Astrocyte (in vitro differentiated cells and primary cell): ENCODE data around the gene ZNF74. TPM values are rescaled to one million over a fixed set of nuclear protein-coding genes. Genes with fewer than 3 reads are reported as not detected.
"Not testable (repeated sequence)": the region's sequence is repeated elsewhere in the genome, so short reads cannot be mapped to it uniquely, and the experiment has no call there.

Source experiments
- DNase-seq: peaks from one replicate; pipeline ENCODE4 v3.0.0-alpha.2; 2010; ENCODE audit warnings: low read depth
- FAIRE-seq: peaks from 2 replicates; lab custom pipeline; 2011; peaks lifted over from hg19 to GRCh38; lab: Jason Lieb, UNC
- H2AFZ ChIP-seq: 2 replicates; pipeline ENCODE4 v1.6.0; 2012; ENCODE audit warnings: low read depth, low read length, inconsistent platforms
- H3K27ac ChIP-seq: 2 replicates; pipeline ENCODE4 v1.5.1; 2011; ENCODE audit warnings: low read depth, low read length, inconsistent platforms
- H3K27me3 ChIP-seq: 2 replicates; pipeline ENCODE4 v1.6.0; 2011; ENCODE audit warnings: low read length, inconsistent platforms; ENCODE audit not compliant: insufficient read depth
- H3K36me3 ChIP-seq: 2 replicates; pipeline ENCODE4 v1.5.1; 2011; ENCODE audit warnings: low read length, inconsistent platforms; ENCODE audit not compliant: insufficient read depth
- H3K4me1 ChIP-seq: 2 replicates; pipeline ENCODE4 v1.5.1; 2011; ENCODE audit warnings: low read length, inconsistent platforms; ENCODE audit not compliant: insufficient read depth
- H3K4me2 ChIP-seq: 2 replicates; pipeline ENCODE4 v1.6.0; 2012; ENCODE audit warnings: low read length, inconsistent platforms
- H3K4me3 ChIP-seq: 2 replicates; pipeline ENCODE4 v1.5.1; 2011; ENCODE audit warnings: low read depth, mild to moderate bottlenecking, low read length, inconsistent platforms; ENCODE audit not compliant: insufficient read depth
- H3K79me2 ChIP-seq: 2 replicates; pipeline ENCODE4 v1.6.0; 2012; ENCODE audit warnings: mild to moderate bottlenecking, low read length, inconsistent platforms; ENCODE audit not compliant: insufficient read depth
- H3K9ac ChIP-seq: 2 replicates; pipeline ENCODE4 v1.6.0; 2012; ENCODE audit warnings: mild to moderate bottlenecking, low read length, inconsistent platforms
- H3K9me3 ChIP-seq: 2 replicates; pipeline ENCODE4 v1.5.1; 2012; ENCODE audit warnings: low read depth, mild to moderate bottlenecking, low read length, inconsistent platforms; ENCODE audit not compliant: insufficient read depth
- H4K20me1 ChIP-seq: 2 replicates; pipeline ENCODE4 v1.6.0; 2012; ENCODE audit warnings: low read length, inconsistent platforms; ENCODE audit not compliant: insufficient read depth
- H3K27ac Mint-ChIP-seq: one replicate; pipeline ENCODE4 v1.8.0; 2021; ENCODE audit warnings: mild to moderate bottlenecking, mixed read lengths; ENCODE audit not compliant: unreplicated experiment
- H3K27me3 Mint-ChIP-seq: one replicate; pipeline ENCODE4 v1.8.0; 2021; ENCODE audit warnings: low read depth, mixed read lengths; ENCODE audit not compliant: unreplicated experiment
- H3K36me3 Mint-ChIP-seq: one replicate; pipeline ENCODE4 v1.8.0; 2021; ENCODE audit warnings: low read depth, mixed read lengths; ENCODE audit not compliant: unreplicated experiment
- H3K4me1 Mint-ChIP-seq: one replicate; pipeline ENCODE4 v1.8.0; 2021; ENCODE audit warnings: low read depth, mixed read lengths; ENCODE audit not compliant: unreplicated experiment
- H3K4me3 Mint-ChIP-seq: one replicate; pipeline ENCODE4 v1.8.0; 2021; ENCODE audit warnings: mild to moderate bottlenecking, moderate library complexity, mixed read lengths; ENCODE audit not compliant: unreplicated experiment
- H3K9me3 Mint-ChIP-seq: one replicate; pipeline ENCODE4 v1.8.0; 2021; ENCODE audit warnings: mild to moderate bottlenecking, mixed read lengths; ENCODE audit not compliant: unreplicated experiment
- CTCF ChIP-seq: IDR thresholded peaks from 2 replicates; pipeline ENCODE4 v1.5.1; 2011; ENCODE audit warnings: low read depth, mild to moderate bottlenecking, inconsistent platforms, low read length, moderate library complexity; ENCODE audit not compliant: insufficient read depth
- EZH2 ChIP-seq: IDR thresholded peaks from 2 replicates; pipeline ENCODE4 v1.6.1; 2012; ENCODE audit warnings: mild to moderate bottlenecking, low read length, inconsistent platforms; ENCODE audit not compliant: insufficient read depth
- total RNA-seq: library from RNA; stranded (reverse); gene quantifications from 2 replicates; pipeline ENCODE4 v1.2.1, GENCODE V29; 2021

Gene ZNF74
- total RNA-seq, 1 donor from 2014 or later = 14.2 TPM

GRCh38 chr22:20406686-20407408 lies 12.9 kb downstream of the ZNF74 start:
- no peak overlapping the region for H3K27ac ChIP-seq
- FAIRE-seq (no peak), DNase-seq (no peak)
- H2AFZ ChIP-seq = no peak overlapping the region
- H3K27ac Mint-ChIP-seq = no peak overlapping the region
- no peaks in the 10 kb centered on the region for H3K27me3 ChIP-seq
- peaks cover 9% of the 10 kb centered on the region for H4K20me1 ChIP-seq
- no peaks in the 10 kb centered on the region for H3K4me1 ChIP-seq
- H3K4me3 ChIP-seq = no peak overlapping the region
- H3K36me3 Mint-ChIP-seq = peaks cover 25% of the 10 kb centered on the region
- H3K4me2 ChIP-seq = no peak overlapping the region
- no peaks in the 10 kb centered on the region for H3K27me3 Mint-ChIP-seq
- peaks cover 7% of the 10 kb centered on the region for H3K36me3 ChIP-seq
- no peak overlapping the region for H3K9ac ChIP-seq
- no peak overlapping the region for H3K4me3 Mint-ChIP-seq
- no peaks in the 10 kb centered on the region for H3K4me1 Mint-ChIP-seq
- H3K9me3 Mint-ChIP-seq = no peaks in the 10 kb centered on the region
- H3K9me3 ChIP-seq = no peaks in the 10 kb centered on the region
- H3K79me2 ChIP-seq = no peaks in the 10 kb centered on the region
- TF ChIP-seq CTCF (no peak), EZH2 (no peak)

- Histone ChIP-seq H3K79me2 (no peaks in the 10 kb centered on the region), H2AFZ (no peak overlapping the region), H4K20me1 (peaks cover 9% of the 10 kb centered on the region), H3K9ac (no peak overlapping the region), H3K36me3 (peaks cover 7% of the 10 kb centered on the region), H3K4me1 (no peaks in the 10 kb centered on the region), H3K4me2 (no peak overlapping the region), H3K9me3 (no peaks in the 10 kb centered on the region), H3K27me3 (no peaks in the 10 kb centered on the region), H3K4me3 (no peak overlapping the region), H3K27ac (no peak overlapping the region)
- H3K9me3 Mint-ChIP-seq = no peaks in the 10 kb centered on the region
- FAIRE-seq (no peak), DNase-seq (no peak)
- H3K4me1 Mint-ChIP-seq = no peaks in the 10 kb centered on the region
- TF ChIP-seq CTCF (no peak), EZH2 (no peak)
- H3K27ac Mint-ChIP-seq = no peak overlapping the region
- H3K36me3 Mint-ChIP-seq = peaks cover 21% of the 10 kb centered on the region
- H3K4me3 Mint-ChIP-seq = no peak overlapping the region
- no peaks in the 10 kb centered on the region for H3K27me3 Mint-ChIP-seq
Observed at GRCh38 chr22:20407829-20408228, 13.9 kb downstream of the ZNF74 start.

- no peak overlapping the region for H3K9ac ChIP-seq
- no peaks in the 10 kb centered on the region for H3K9me3 ChIP-seq
- no peak overlapping the region for H3K27ac ChIP-seq
- peaks cover 15% of the 10 kb centered on the region for H3K36me3 Mint-ChIP-seq
- no peak overlapping the region for H3K4me2 ChIP-seq
- no peak overlapping the region for H3K4me3 ChIP-seq
- H3K4me1 ChIP-seq = no peaks in the 10 kb centered on the region
- no peaks in the 10 kb centered on the region for H3K9me3 Mint-ChIP-seq
- DNase-seq = no peak
- no peak for FAIRE-seq
- H3K27me3 ChIP-seq = no peaks in the 10 kb centered on the region
- H3K27ac Mint-ChIP-seq = no peak overlapping the region
- no peak overlapping the region for H2AFZ ChIP-seq
- peaks cover 7% of the 10 kb centered on the region for H3K27me3 Mint-ChIP-seq
- H3K4me1 Mint-ChIP-seq = no peaks in the 10 kb centered on the region
- no peaks in the 10 kb centered on the region for H3K79me2 ChIP-seq
- peaks cover 9% of the 10 kb centered on the region for H4K20me1 ChIP-seq
- TF ChIP-seq CTCF (no peak), EZH2 (no peak)
- H3K4me3 Mint-ChIP-seq = no peak overlapping the region
- H3K36me3 ChIP-seq = peaks cover 7% of the 10 kb centered on the region
Observed at GRCh38 chr22:20408891-20409290, 14.9 kb downstream of the ZNF74 start.

GRCh38 chr22:20409385-20409784 lies 15.4 kb downstream of the ZNF74 start:
- not testable (repeated sequence) for H3K4me1 Mint-ChIP-seq, FAIRE-seq, DNase-seq, H3K4me3 Mint-ChIP-seq, H3K4me1 ChIP-seq, H3K4me2 ChIP-seq, H4K20me1 ChIP-seq, H3K9ac ChIP-seq, H2AFZ ChIP-seq, H3K9me3 ChIP-seq, H3K4me3 ChIP-seq, H3K27me3 ChIP-seq, H3K36me3 ChIP-seq, H3K27ac ChIP-seq, H3K27ac Mint-ChIP-seq, H3K79me2 ChIP-seq, H3K9me3 Mint-ChIP-seq
- Mint-ChIP-seq H3K27me3 (peaks cover 12% of the 10 kb centered on the region), H3K36me3 (peaks cover 13% of the 10 kb centered on the region)
